ENCODE data around the gene TMEM191C.
"Not testable (repeated sequence)": the region's sequence is repeated elsewhere in the genome, so short reads cannot be mapped to it uniquely, and the experiment has no call there.

The TMEM191C gene

GRCh38 chr22:21446128-21446826 is 20.9 kb upstream of the TMEM191C start:
- DNase-seq = no peak

DNA sequence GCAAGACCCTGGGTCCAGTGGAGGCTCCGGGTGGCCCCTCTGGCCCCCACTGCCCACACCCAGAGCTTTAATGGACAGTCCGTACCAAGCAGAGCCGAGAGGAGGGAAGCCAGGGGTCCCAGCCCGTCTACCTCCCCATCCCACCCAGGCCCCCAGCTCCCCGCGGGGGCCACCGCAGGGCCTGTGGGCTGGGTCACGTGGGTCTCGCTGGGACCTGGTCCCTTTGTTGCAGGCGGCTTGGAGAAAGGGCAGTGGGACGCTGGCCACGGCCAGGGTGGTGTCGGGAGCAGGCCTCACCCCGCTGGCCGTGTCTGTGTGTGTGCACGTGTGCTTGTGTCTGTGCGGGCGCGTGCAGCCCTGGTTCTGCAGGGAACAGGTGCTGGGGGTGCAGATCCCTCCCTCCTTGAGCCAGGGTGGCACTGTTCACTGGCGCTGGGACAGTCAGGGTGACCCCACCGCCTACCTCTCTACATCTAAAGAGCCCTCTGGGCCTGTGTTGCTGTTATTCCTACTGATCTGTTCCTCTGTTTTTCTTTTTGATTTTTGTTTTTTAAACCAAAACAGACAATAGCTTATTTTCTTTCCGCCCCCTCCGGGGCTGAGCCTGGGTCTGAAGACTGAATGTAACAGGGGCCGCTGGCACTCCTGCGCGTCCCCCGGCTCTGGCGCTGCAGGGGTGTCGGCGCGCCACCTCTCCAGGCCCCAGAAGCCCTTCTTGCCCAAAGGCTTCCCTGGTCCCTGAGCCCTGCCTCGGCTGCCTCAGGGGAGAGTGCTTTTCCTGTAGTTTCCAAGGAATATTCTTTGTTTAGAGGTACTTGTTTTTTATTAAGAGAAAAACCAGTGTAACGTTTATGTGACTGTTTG is 20.1 kb upstream of the TMEM191C start:
- DNase-seq = no peak

- DNase-seq = no peak
Measured at GRCh38 chr22:21447694-21448402, 19.3 kb upstream of the TMEM191C start.

GRCh38 chr22:21448627-21449416 is 18.4 kb upstream of the TMEM191C start:
- DNase-seq = no peak

DNA sequence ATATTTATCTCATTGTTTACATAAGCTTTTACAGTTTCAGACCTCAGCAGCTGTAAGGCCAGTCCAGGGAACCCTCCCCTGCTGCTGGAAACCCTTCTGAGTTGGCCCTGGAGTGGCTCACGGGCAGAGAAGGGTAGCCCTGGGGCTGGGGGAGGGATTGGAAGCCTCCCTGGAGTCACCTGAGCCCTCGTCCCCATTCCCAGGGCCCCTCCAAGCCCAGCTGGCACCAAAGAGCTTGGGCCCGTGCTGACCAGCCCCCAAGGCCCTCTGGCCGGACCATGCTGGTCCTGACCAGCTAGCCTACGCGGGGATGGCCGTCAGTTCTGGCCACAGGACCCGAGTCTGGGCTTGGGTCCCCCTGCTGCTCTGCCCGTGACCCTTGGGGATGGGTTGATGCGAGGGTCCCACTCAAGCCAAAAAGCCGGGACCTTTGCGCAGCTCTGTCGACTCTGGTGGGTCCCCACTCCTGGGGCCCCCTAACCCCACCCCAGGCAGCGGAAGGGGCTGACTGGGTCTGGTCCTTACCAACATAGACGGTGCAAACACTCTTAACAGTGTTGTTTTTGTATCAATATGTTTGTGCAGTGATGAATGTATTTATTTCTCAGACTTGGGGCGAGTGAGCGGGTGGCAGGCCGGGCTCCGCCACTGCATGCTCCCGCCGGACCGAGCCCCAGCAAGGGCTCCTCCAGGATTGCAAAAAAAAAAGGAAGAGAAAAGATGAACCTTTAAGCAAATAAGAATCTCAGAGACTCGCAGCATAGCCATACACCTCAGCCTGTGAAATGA is 17.5 kb upstream of the TMEM191C start:
- no peak for DNase-seq

- DNase-seq = no peak
Measured at GRCh38 chr22:21450320-21450831, 16.8 kb upstream of the TMEM191C start.

DNA sequence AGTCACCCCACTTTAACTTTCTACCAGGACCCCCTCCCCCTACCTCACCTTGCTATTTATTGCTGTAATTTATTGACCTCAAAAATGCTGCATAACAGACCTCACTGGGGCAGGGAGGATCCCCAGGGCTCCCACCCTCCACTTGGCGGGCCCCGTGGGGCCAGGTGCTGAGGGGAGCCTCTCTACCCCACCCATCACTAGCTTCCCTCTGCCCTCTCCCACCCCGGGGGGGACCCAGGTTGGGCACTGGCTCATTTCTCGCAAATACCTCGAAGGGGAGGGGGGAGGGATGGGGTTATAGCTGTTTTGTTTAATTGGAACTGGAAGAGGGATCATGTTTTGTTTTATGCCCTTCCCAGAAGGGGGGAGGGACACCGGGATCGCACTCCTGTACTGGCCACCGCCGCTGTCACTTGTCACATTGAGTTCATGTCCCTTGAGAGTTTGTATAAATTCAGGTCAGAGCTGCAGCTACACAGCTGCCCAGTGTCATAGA is 16.3 kb upstream of the TMEM191C start:
- DNase-seq = no peak

- DNase-seq = no peak
Measured at GRCh38 chr22:21451545-21452520, 15.4 kb upstream of the TMEM191C start.

DNA sequence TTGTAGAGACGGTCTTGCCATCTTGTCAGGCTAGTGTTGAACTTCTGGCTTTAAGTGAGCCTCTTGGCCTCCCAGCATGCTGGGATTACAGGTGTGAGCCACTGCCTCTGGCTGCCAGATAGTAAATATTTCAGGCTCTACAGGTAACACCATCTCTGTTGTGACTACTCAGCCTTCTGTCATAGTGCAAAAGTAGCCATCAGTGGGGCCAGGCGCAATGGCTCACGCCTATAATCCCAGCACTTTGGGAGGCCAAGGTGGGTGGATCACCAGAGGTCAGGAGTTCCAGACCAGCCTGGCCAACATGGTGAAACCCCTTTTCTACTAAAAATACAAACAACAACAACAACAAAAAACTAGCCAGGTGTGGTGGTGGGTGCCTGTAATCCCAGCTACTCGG is 14.5 kb upstream of the TMEM191C start:
- not testable (repeated sequence) for DNase-seq

GRCh38 chr22:21454998-21455333 is 12.2 kb upstream of the TMEM191C start:
- DNase-seq = not testable (repeated sequence)

DNA sequence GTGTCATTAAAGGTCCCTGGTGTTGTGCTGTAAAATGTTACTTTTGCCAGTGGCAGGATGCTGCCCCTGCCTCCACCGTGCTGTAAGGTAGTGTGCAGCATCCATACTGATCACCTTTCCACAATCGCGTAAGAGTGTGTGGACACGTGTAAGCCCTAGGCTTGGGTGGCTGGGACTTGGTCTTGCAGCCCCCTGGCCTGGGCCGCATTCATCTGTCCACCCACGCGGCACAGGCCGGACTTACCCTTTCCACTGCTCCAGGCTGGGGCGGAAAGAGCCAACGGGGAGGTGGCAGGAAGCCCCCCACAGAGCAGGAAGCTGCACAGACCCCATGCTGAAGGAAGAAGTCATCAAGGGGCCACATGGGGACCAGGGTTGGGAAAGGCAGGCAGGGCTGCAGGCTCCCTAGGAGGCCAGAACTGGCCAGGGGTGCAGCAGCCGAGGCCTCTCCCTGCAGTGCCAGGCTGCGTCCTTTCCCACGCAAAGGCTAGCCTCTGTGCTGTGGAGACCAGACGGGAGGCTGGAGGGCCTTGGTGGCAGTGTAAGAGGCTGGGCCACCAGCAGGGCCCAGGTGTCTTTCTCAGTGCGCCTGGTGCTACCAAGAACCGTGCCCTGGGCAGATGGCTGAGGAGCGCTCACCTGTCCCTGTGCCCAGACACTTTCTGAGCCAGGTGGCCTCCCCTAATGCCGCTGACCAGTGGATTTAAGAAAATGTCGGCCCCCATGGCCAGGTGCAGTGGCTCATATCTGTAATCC is 11.7 kb upstream of the TMEM191C start:
- DNase-seq = no peak

- no peak for DNase-seq
Measured at GRCh38 chr22:21457023-21457787, 10.0 kb upstream of the TMEM191C start.

- DNase-seq = not testable (repeated sequence)
Measured at GRCh38 chr22:21462672-21463071, 4.5 kb upstream of the TMEM191C start.

GRCh38 chr22:21468194-21469096 is 1.3 kb downstream of the TMEM191C start:
- DNase-seq = not testable (repeated sequence)

- not testable (repeated sequence) for DNase-seq
Measured at GRCh38 chr22:21469097-21469994, 2.2 kb downstream of the TMEM191C start.

DNA sequence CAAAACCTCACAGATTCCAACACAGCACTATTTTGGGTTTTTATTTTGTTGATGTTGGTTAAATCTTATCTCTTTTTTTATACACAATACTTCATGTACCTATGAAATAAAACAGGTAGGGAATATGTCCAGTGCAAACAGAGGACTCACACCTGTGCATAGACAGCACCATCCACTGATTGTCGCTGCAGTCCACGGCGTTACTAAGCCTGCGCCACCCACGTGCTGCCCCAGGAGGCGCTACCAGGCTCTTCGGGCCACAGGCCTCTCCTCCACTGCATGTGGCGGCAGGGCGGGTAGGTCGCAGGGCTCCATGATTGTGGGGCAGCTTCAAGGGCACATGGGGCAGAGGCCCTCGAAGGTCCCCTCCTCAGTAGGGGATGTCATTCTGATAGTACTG is 5.8 kb downstream of the TMEM191C start:
- not testable (repeated sequence) for DNase-seq

All from NCI-H1105 treated with DMSO at 0.1 percent for 48 hours (cell line).